GM19467 (cell line): ENCODE data around the gene STIM1.
"Not testable (repeated sequence)": the region's sequence is repeated elsewhere in the genome, so short reads cannot be mapped to it uniquely, and the experiment has no call there.

ENCODE experiments used
- ATAC-seq: cut with Tn5 transposase; IDR thresholded peaks from one replicate; pipeline ENCODE4 v1.9.1; 2021; ENCODE audit warnings: mild to moderate bottlenecking, moderate library complexity; ENCODE audit not compliant: unreplicated experiment

Gene STIM1

DNA sequence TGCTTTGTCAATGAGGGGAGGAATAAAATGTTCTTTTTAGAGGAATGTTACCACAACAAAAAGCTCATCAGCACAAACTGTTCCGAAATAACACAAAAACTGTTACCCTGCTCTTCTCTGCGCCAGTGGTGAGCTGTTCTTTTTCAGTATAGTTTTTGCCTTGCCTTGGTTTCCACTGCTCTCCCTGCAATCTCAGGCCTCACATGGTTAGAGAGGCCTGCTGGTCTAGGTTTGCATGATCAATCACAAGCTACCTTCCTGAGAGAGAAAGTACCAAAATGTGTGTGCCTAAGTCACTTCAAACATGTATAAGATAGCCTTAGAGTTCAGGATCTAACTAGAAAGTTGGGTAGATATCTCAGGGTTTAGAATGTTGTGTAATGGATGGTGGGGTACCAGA is 114.6 kb downstream of the STIM1 start:
- ATAC-seq: no peak

DNA sequence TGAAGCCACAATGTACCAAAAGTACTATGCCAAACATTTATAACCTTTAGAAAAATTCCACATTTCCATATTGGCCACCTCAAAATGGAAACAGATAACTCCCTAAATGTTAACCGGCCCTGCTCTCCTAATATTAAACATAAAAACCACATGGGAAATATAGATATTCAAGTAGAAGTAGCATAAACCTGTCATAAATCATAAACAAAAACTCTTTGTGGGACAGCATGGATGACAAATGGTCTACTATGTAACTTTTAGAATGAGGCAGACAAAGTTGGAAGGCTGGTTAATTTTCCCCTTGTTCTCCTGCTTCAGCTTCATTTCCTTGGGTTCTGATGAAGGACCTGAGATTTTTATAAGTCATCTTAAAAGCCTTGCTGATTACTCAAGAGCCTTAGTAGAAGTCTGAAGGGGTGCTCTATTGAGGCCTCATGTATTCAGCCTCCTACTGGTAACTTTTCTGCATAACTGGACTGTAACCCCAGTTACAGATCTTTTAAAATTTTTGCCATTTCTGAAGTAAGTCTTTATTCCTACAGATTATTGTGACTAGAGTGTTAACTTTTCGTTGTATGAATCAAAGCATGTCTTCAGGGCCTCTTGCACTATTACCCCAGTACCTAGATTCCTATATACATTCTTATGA is 116.4 kb downstream of the STIM1 start:
- no peak for ATAC-seq

DNA sequence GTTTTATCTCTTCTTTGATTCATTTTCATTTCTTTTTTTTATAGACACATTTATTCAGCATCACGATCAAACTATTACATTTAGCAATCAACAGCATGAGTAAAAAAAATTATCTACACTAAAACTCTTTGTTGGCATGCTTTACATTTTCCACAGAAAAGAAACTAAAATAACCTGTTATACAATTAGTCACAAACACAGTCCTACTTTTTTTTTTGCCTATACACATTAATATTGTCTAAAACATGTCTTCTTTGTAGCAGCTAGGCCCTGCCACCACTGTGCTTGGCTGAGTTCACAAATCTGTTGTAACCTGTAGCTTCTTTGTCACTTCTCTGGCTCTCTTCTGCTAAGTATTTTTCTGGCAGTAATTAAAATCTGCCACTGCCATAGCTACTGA is 117.0 kb downstream of the STIM1 start:
- no peak for ATAC-seq

DNA sequence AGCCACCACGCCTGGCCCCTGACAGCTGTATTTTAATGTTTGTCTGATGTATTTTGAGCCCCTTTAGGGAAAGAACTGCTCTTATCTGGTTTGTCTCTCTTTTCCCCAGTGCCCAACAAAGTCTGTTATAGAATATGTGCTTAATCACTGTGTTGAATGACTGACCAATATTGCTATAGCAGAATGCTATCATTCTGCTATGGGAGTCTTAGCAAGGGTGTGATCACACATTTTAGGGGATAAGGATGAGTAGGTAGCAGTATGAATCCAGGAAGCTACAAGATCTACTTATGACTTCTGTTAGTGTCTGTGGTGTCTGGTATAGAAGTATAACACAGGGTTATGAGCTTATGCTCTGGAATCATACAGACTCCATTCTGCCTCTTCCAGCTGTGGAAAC is 121.6 kb downstream of the STIM1 start:
- ATAC-seq: no peak

DNA sequence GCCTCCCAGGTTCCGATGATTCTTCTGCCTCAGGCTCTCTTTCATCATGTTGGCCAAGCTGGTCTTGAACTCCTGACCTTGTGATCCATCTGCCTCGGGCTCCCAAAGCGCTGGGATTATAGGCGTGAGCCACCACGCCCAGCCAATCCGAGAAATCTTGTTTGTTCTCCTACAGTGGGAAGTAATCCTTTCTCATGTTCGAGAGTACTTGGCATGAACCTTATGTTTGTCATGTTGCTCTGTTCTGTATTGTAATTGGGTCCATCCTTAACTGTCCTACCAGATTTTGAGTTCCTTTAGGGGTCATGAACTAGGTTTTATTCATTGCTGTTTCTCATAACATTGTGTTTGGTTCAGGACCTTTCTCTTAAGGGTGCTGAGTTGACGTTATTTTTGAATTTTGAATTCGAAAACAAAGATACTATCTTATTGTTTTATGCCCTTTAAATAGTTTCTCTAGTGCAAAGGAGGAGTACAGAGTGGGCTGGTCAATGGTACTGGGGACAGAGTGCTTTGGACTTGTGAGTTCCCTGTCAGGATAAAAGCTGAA is 125.7 kb downstream of the STIM1 start:
- no peak for ATAC-seq

DNA sequence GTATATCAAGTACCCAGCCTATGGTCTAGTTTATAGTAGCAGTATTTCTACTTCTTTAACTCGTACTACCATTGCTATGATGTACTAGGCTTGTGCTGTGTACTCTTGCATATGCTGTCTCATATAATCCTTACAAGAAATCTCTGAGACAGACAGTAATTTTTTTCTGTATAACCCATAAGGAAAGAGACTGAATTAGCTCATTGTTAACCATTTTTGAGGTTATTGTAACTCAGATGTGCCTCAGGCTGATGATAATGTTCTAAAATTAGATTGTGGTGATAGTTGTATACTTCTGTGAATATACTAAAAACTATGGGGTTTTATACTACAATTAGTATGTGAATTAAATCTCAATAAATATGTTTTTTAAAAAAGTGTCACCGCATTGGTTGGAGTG is 127.0 kb downstream of the STIM1 start:
- no peak for ATAC-seq

DNA sequence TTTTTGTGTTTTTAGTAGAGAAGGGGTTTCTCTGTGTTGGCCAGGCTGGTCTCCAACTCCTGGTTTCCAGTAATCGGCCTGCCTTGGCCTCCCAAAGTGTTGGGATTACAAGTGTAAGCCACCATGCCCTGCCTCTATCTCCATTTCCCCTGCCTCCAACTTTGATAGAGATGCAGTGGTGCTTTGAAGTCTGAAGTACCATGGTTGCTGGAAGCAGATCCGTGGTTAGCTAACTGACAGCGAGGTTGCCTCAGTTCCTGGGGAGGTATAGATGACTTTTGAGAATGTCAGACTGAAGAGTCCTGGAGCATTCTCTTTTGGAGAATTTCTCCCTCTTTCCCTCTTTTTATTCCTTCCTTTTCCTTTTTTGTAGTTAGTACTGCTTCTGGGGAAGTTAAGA is 127.6 kb downstream of the STIM1 start:
- ATAC-seq: no peak

DNA sequence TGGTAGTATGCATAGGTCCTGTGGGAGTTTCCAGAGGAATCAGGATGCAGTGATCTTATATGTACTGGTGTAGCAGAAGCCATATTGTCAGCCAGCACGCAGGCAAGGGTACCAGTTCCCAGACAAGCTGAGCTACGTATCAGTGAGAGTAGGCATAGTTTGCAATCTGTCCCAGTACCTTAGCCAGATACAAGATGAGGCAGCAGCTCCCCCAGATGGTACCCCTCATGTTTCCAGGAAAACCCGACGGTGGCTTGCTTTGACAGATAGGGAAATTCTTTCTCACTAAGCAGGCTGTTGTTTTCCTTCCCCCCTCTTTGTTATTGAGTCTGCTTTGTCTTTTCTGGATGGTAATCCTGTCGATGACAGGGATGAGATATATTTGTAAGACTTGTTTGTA is 129.4 kb downstream of the STIM1 start:
- ATAC-seq: no peak

DNA sequence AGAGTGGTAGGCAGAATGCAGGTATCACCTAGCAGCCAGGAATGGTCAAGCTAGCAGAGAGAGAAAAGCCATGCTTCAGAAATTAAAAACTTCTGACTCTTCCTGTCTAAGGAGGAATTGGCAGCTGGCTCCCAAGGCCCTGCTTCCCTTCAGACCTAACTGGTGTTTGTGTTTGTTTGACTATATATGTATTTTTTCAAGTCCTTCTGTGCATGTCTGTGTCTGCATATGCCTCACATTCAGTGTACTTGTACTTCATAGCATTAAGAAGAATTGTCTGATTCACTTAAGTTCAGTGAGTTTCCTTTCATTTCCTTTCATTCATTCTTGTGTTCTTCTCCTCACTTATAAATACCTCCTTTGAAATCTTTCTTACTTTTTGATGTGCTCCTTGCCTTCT is 130.2 kb downstream of the STIM1 start:
- no peak for ATAC-seq

DNA sequence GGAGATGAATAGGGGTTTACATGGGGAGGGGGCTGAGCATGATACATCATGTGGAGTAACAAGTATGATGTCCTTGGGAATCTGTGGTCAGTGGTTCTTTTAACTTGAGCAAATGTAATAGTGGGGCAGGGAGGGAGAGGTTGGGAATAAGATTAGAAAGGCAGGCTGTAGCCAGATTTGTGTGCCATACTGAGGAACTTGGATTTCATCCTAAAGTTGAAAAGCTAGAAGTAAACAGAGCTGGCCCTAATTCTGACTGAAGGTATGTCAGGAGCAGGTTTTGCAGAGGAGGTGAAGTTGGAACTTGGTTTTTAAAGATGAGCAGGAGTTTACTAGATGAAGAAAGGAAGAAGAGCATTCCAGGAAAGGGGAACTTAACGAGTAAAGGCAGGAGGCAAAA is 130.8 kb downstream of the STIM1 start:
- no peak for ATAC-seq

DNA sequence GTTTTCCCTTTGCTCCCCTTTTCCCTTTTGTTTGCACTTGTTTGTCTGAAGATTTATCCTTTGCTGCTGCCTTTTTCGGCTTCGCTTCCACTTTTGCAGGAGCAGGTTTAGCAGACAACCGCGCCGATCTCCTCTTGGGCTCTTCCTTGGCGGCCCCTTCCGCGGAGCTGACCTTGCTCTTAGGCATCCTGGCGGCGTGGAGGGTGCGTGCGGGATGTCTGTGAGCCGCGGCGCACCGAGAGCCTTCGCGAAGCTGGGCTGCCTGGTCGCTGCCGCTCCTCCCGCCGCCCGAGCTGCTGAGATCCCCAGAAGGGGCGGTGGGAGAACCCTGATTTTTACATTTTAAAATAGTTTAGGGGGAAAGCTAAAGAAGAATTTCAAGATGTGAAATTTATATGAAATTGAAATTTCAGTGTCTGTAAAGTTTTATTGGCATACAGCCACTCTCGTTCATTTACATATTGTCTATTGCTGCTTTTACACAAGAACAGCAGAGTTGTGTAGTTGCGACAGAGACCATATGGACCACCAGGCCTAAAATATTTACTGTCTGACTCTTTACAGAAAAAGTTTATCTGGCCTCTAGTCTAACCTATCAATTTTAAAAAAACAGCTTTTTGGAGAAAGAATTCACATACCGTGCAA is 133.9 kb downstream of the STIM1 start:
- no peak for ATAC-seq

DNA sequence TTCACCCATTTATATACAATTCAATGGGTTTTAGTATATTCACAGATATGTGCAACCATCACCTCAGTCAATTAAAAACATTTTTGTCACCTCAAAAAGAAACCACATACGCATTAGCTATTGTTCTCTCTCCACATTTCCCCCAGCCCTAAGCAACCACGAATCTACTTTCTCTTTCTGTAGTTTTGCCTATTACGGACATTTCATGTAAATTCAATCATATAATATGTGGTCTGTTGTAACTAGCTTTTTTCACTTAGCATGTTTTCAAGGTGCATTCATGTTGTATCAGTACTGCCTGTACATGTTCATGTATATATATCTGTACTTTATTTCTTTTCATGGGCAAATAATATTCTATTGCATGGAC is 134.4 kb downstream of the STIM1 start:
- no peak for ATAC-seq

DNA sequence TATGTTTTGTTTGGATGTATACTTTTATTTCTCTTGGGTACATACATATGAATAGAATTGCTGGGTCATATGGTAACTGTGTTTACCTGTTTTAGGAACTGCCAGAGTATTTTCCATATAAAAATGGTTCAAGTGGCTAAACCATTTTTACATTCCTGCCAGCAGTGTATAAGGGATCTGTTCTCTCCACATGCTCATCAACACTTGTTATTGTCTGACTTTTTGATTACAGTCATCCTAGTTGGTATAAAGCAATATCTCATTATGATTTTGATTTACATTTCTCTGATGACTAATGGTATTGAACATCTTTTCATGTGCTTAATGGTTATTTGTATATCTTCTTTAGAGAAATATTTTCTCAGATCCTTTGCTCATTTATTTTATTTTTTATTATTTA is 134.9 kb downstream of the STIM1 start:
- no peak for ATAC-seq

DNA sequence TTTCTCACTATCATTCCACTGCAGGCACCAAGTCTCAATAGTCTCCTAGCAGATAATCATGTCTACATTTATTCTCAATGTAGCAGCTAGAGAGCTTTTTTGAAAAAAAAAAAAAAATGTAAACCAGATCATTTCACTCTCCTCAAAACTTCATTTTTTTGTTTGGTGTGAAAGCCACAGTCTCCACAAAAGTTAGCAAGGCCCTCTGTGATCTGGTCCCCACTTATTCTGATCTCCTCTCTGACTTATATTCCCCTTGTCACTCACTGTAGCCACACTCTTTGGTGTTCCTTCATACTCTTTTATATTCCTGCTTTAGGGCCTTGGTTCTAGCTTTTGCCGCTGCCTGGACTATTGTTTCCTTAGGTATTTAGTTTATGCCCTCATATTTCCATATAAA is 137.5 kb downstream of the STIM1 start:
- ATAC-seq: no peak

DNA sequence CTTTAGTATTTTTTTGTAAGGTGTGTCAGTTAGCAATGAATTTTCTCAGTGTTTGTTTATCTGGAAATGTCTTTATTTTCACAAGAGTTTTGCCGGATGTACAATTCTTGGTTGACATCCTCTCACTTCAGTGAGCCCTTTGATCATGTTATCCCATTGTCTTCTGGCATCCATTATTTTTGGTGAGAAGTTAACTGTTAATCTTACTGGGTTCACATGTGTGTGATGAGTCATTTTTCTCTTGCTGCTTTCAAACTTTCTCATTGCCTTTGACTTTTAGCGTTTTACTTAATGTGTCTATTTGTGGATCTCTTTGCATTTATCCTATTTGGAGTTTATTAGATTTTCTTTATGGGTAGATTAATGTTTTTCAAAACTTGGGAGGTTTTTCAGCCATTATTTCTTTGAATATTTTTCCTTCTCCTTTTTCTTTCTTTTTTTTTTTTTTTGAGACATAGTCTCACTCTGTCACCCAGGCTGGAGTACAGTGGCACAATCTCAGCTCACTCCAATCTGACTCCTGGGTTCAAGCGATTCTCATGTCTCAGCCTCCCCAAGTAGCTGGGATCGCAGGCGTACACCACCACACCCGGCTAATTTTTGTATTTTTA is 138.7 kb downstream of the STIM1 start:
- no peak for ATAC-seq

DNA sequence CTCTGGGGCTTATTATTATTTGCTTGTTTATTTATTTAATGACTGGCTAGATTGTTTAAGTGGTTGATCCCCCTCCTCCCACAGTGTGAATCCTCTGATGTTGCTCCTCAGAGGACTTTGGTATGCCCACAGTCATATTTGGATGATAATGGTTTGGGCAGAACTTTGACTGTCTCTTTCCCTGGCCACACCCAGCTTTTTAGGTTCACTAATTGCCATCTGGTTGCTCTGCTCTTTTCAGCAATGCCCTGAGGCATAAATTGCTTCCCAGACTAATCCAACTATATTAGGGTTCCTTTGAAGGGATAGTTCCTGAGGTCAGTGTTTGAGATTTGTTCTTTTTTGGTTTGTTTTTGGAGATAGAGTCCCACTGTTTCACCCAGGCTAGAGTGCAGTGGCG is 139.8 kb downstream of the STIM1 start:
- ATAC-seq: no peak

DNA sequence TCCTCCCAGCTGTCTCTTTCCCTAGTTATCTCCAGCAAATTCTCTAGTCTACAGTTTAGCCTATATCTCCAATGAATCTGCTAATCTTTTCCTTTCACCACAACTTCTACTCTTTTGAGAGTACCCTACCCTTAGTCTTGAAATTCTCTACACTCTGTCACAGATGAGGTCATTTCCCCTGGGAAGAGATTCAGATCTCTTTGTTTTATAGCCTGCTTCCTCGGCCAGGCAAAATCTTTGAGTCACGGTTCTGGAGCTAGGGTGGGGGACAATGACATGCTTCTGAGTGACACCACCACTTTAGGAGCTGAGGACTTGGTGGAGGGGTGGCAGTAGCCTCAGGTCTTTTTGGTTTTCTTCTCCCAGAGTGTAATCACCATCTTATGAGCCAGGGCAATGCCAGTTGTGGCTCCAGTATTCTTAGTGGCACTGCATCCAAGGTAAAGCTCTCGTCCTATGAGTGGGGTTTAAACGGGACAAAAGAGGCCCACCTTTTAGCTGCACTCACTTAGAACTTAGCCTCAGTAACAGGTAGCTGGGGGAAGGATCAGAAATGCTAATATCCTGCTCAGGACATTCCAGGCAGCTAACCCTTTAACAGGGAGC is 140.6 kb downstream of the STIM1 start:
- no peak for ATAC-seq

DNA sequence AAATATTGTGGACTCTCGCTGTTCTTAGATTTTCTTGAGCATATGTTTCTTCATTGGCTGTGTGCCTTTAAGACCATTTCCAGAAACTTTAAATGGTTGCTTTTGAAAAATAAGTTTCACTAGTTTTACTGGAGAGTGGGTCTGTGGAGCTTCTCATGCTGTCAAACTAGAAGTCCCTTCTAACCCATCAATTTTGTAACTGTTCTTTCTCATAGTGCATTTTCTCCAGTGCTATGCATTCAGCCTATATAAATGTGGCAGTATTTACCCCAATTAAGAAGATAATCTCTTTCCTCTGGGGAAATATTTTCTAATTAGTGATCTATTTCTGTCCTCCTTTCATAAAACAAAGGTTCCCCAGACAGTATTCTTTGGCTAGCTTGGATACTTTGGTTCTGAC is 141.2 kb downstream of the STIM1 start:
- ATAC-seq: no peak

DNA sequence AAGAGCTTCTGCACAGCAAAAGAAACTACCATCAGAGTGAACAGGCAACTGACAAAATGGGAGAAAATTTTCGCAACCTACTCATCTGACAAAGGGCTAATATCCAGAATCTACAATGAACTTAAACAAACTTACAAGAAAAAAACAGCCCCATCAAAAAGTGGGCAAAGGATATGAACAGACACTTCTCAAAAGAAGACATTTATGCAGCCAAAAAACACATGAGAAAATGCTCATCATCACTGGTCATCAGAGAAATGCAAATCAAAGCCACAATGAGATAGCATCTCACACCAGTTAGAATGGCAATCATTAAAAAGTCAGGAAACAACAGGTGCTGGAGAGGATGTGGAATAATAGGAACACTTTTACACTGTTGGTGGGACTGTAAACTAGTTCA is 149.3 kb downstream of the STIM1 start:
- not testable (repeated sequence) for ATAC-seq

DNA sequence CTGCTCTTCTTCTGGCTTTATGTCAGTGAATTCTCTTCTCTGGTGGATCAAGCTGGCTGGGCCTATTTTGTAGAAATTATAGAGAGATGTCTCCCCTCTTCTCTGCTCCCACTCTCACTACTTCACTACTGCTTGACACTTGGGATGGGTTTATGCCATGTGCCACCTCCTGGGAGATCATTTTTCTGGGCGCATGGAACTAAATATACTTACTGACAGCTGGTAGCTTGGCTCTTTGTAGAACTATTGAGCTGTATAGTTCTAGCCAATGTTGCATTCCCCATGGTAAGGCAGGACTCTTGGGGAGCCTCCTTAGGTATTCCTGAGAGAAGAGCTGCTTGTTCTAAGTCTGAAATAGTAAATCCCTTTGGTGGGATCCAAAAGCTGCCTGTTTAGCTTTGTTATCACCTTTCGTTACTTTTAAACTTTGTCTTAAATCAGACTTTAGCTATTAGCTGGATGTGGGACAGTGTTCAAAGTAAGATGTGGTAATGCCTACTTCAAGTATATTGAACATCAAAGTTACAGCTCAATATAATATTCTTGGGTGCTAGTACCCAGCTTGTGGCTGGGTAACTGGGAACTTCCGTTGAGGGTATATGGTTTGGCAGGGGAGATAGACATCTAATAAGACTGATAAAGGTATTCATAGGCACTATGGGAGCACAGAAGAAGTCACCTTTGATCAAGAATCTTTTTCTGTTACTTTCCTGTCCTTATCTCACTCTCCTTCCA is 151.6 kb downstream of the STIM1 start:
- ATAC-seq: no peak

DNA sequence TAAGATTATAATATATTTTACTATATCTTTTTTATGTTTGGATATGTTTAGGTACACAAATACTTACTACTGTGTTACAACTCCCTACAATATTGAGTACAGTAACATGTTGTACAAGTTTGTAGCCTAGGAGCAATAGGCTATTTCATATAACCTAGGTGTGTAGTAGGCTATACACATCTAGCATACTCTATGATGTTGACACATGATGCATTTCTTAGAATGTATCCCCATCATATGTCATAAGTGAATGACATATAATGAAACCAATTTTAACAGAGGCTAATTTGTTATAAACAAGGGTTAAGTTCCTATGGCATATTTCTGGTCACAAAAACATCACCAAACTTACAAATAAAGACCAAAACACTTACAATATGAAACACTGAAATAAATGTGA is 152.7 kb downstream of the STIM1 start:
- ATAC-seq: no peak
